Nephron (organoid): ENCODE data around the gene BCAS1.

Source experiments
- H3K27ac Mint-ChIP-seq, 3 experiments: 2 replicates each; pipeline ENCODE4 v1.8.0; 2020; ENCODE audit warnings: mixed read lengths in 3 of 3, mild to moderate bottlenecking in 2 of 3, moderate library complexity in 1 of 3
- H3K27me3 Mint-ChIP-seq: 2 replicates; pipeline ENCODE4 v1.8.0; 2021; ENCODE audit warnings: low read depth, mild to moderate bottlenecking, moderate library complexity, mixed read lengths
- H3K36me3 Mint-ChIP-seq: 2 replicates; pipeline ENCODE4 v1.8.0; 2020; ENCODE audit warnings: low read depth, mixed read lengths
- H3K4me1 Mint-ChIP-seq: 2 replicates; pipeline ENCODE4 v1.8.0; 2020; ENCODE audit warnings: mixed read lengths
- H3K4me3 Mint-ChIP-seq, 3 experiments: 2 replicates each; pipeline ENCODE4 v1.8.0; 2020; ENCODE audit warnings: mild to moderate bottlenecking in 3 of 3, mixed read lengths in 3 of 3, moderate library complexity in 2 of 3
- H3K9me3 Mint-ChIP-seq: 2 replicates; pipeline ENCODE4 v1.8.0; 2020; ENCODE audit warnings: mixed read lengths
- CTCF ChIP-seq, 3 experiments: fragments of 200-600 bp; sonication (generic); IDR thresholded peaks; one replicate each; pipeline ENCODE4 v1.5.0; 2021; ENCODE audit warnings: antibody characterized with exemption in 3 of 3; ENCODE audit not compliant: unreplicated experiment in 3 of 3

Gene BCAS1

DNA sequence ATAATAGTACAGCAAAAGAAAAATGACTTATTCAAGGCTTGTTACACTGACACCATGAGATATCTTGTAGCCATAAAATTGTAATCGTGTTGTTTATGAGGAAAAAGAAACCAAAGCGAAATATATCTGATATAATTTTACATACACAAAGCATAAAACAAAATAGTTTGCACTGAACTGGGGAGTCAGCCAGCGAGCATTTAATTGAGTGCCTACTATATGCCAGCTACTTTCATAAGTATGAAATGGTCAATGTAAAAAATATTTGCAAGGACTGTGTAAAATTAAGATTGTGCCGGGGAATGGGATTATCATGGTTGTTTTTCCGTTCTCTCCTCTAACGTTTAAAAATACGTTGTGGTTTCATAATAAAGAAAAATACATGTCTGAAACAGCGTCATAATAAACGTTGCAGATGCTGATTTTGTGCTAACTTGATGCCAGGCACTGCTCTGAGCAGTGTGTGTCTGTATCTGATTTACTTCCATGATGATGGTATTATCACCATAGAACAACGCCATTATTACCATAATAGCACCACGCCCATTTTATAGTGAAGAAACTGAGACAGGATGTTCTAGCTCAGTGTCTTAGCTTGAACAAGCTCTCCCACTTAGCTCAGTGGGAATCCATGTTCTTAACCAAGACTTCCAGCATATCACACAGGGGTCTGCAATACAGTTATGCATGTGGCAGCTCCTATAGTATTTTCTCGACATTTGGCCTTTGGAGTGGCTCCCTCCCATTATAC is 144.6 kb downstream of the BCAS1 start:
- Mint-ChIP-seq H3K4me1 (peaks cover 18% of the 10 kb centered on the region), H3K36me3 (no peaks in the 10 kb centered on the region), H3K27ac (peak overlapping the region; percentile 5 to 58 (median 16)), H3K4me3 (no peak overlapping the region), H3K27me3 (no peaks in the 10 kb centered on the region), H3K9me3 (no peaks in the 10 kb centered on the region)
- TF ChIP-seq CTCF (IDR thresholded peaks at IDR 0.05; ENCODE audit: unreplicated experiment in 3 of 3), result no peak

GRCh38 chr20:53923566-53924369 is 146.6 kb downstream of the BCAS1 start:
- H3K27me3 Mint-ChIP-seq, result no peaks in the 10 kb centered on the region
- H3K4me1 Mint-ChIP-seq, result peaks cover 18% of the 10 kb centered on the region
- H3K4me3 Mint-ChIP-seq, result no peak overlapping the region
- H3K27ac Mint-ChIP-seq, result no peak overlapping the region
- H3K9me3 Mint-ChIP-seq, result no peaks in the 10 kb centered on the region
- H3K36me3 Mint-ChIP-seq, result no peaks in the 10 kb centered on the region
- TF ChIP-seq CTCF (IDR thresholded peaks at IDR 0.05; ENCODE audit: unreplicated experiment in 3 of 3), result no peak

- Mint-ChIP-seq H3K4me3 (no peak overlapping the region), H3K27me3 (no peaks in the 10 kb centered on the region), H3K4me1 (peaks cover 19% of the 10 kb centered on the region), H3K27ac (peak overlapping the region; percentile 15 to 43 (median 36)), H3K36me3 (no peaks in the 10 kb centered on the region), H3K9me3 (no peaks in the 10 kb centered on the region)
- no peak for TF ChIP-seq CTCF (IDR thresholded peaks at IDR 0.05; ENCODE audit: unreplicated experiment in 3 of 3)
Observed at GRCh38 chr20:53922901-53923314, 147.5 kb downstream of the BCAS1 start.

- no peaks in the 10 kb centered on the region for H3K36me3 Mint-ChIP-seq
- no peak for TF ChIP-seq CTCF (IDR thresholded peaks at IDR 0.05; ENCODE audit: unreplicated experiment in 3 of 3)
- peak overlapping the region; percentile 37 to 89 (median 82) for H3K27ac Mint-ChIP-seq
- peaks cover 23% of the 10 kb centered on the region for H3K4me1 Mint-ChIP-seq
- H3K4me3 Mint-ChIP-seq, result peak overlapping the region in 1 of 3 experiments; percentile 4
- H3K27me3 Mint-ChIP-seq, result no peaks in the 10 kb centered on the region
- no peaks in the 10 kb centered on the region for H3K9me3 Mint-ChIP-seq
Observed at GRCh38 chr20:53921443-53921973, 148.9 kb downstream of the BCAS1 start.

DNA sequence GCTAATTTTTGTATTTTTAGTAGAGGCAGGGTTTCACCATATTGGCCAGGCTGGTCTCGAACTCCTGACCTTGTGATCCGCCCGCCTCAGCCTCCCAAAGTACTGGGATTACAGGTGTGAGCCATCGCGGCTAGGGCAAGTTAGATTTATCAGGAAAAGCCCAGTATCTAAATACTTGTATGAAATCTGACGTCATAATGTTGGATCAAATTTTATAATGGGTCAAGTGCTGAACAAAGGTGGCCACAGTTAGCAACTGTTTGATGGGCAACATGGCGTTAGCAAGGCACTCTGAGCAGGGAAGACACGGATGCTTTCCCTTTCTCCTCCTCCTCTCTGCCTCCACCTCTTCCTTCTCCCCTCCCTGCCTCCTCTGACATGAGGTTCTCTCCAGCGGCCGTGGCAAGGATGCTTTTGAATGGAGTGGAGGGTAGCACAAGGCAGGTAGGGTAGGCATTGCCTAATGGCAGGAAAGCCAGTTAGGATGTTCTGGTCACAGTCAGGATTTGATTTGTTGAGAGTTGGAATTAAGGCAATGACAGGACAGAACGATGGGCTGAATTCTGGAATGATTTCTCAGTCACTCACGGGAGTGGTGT is 149.6 kb downstream of the BCAS1 start:
- Mint-ChIP-seq H3K4me1 (peaks cover 26% of the 10 kb centered on the region), H3K36me3 (no peaks in the 10 kb centered on the region), H3K27ac (peak overlapping the region; percentile 34 to 89 (median 37)), H3K4me3 (no peak overlapping the region), H3K9me3 (no peaks in the 10 kb centered on the region), H3K27me3 (no peaks in the 10 kb centered on the region)
- no peak for TF ChIP-seq CTCF (IDR thresholded peaks at IDR 0.05; ENCODE audit: unreplicated experiment in 3 of 3)
